Upper lobe of left lung (tissue), 6 donors: Measurements from ENCODE around the gene UBXN2A. TPM values are rescaled to one million over a fixed set of nuclear protein-coding genes. Genes with fewer than 3 reads are reported as not detected.
"Not testable (repeated sequence)": the region's sequence is repeated elsewhere in the genome, so short reads cannot be mapped to it uniquely, and the experiment has no call there.

Experiments used
- ATAC-seq, 2 donors: fragments of 200-7000 bp; cut with Tn5 transposase; one replicate each; pipeline ENCODE4 v1.9.1; 2022; ENCODE audit warnings: mild to moderate bottlenecking in 2 of 2, moderate library complexity in 2 of 2; ENCODE audit not compliant: low FRiP score in 2 of 2
- DNase-seq, 2 donors: peaks; one replicate each; pipeline ENCODE4 v3.0.0-alpha.2; 2019 to 2020
- H3K27ac ChIP-seq, 4 donors: fragments of 200-600 bp; sonication (generic); one replicate each; pipeline ENCODE4 v1.5.1; 2016 to 2019
- H3K27me3 ChIP-seq, 4 donors: fragments of 200-600 bp; sonication (generic); one replicate each; pipeline ENCODE4 v1.5.1; 2017 to 2019
- H3K36me3 ChIP-seq, 4 donors: fragments of 200-600 bp; sonication (generic); one replicate each; pipeline ENCODE4 v1.5.1; 2016 to 2019
- H3K4me1 ChIP-seq, 4 donors: fragments of 200-600 bp; sonication (generic); one replicate each; pipeline ENCODE4 v1.5.1; 2018 to 2019
- H3K4me3 ChIP-seq, 4 donors: fragments of 200-600 bp; sonication (generic); one replicate each; pipeline ENCODE4 v1.5.1; 2017 to 2019; ENCODE audit warnings: mild to moderate bottlenecking in 2 of 4, moderate library complexity in 1 of 4
- H3K9me3 ChIP-seq, 4 donors: fragments of 200-600 bp; sonication (generic); one replicate each; pipeline ENCODE4 v1.5.1; 2018 to 2019
- EP300 ChIP-seq, 4 donors: sonication (generic); formaldehyde crosslinking; IDR thresholded peaks; one replicate each; pipeline ENCODE4 v1.5.1; 2017; ENCODE audit warnings: antibody characterized with exemption in 4 of 4, control low read depth in 2 of 4
- POLR2A ChIP-seq, 4 donors: fragments of 450-650 bp; IDR thresholded peaks; one replicate each; pipeline ENCODE4 v1.5.1; 2016 to 2017; ENCODE audit warnings: antibody characterized with exemption in 4 of 4, mild to moderate bottlenecking in 2 of 4
- POLR2AphosphoS5 ChIP-seq, 2 donors: sonication (generic); formaldehyde crosslinking; IDR thresholded peaks; one replicate each; pipeline ENCODE4 v1.5.1; 2017; ENCODE audit warnings: antibody characterized with exemption in 2 of 2
- WGBS, 2 donors: methylation state at CpG; one replicate each; pipeline ENCODE4 v1.1.5; 2017 to 2018; 5-methylcytosine and 5-hydroxymethylcytosine counted together
- total RNA-seq, 6 donors: library from RNA; depleted of rRNA in 4 of 6; stranded (reverse); fragments of >200 nt in 4 of 6; gene quantifications; one replicate each; pipeline versions ENCODE4 v1.1.0 to v1.2.1, GENCODE V29; 2016 to 2021
- TF ChIP-seq, protein P1 (sequence below), 6 experiments: fragments of 450-650 bp in 4 of 6; fragments of 200-600 bp in 2 of 6; sonication (generic) in 2 of 6; IDR thresholded peaks; one replicate each; pipeline ENCODE4 v1.5.1; 2016 to 2019; ENCODE audit warnings: antibody characterized with exemption in 6 of 6
- donor health status: DM: no; HTN: no; CAD: no; lungs with moderate emphysema.
- donor health status: DM: no; HTN: yes; CAD: no; lungs with severe emphysema.

Gene UBXN2A
- total RNA-seq, 6 donors from 2014 or later, result 6.3 to 16.8 (median 10.5) TPM

DNA sequence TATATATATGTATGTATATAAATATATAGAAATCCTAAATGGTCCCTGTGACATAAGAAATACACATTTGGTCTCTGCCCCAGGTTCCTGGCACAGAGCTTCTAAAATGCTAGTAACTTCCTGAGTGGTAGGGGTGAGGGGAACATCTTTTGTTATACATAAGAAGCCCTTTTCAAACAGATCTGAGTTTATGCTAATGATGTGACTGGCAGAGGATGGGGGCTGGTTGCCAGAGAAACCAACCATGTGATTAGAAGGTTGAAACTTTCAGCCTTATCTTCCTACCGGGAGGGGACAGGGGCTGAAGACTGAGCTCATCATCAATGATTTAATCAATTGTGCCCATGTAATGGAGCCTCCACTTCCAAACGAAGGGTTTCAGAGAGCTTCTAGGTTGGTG, 86.0 kb downstream of the UBXN2A start:
- H3K36me3 ChIP-seq, result peaks cover 6 to 56% (median 26%) of the 10 kb centered on the region in 4 donors
- WGBS, 2 donors, result 72 to 78% methylated on average over 2 of the region's 2 CpGs

DNA sequence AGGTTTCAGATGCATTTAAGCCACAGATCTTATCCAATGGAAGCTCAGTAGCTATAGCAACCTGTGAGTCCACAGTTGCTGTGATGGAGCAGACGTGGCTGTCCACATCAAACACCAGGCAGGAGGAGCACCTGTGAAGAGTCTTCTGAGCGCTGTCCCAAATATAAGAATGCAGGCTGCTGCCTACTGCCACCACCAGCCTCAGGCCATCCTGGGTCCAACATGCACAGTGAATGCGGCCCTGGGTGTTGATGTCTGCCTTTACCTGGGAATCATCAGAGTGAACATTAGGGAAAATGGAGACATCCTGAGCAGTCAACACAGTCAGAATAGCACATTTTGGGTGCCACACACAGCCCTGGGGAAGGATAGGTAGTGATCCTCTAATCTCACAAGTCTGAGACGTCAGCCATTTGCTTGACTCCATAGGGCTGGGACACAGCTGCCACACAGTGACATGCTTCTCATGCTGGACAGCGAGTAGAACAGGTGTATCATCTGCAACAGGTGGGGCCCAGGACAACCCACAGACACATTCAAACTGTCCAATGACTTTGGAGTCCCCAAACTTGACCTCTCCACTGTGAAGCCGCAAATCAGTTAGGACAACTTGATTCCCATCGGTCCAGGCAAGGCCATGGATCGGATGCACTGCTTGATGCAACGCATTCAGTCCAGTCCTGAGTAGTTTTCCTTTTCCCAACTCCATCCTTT, 98.7 kb downstream of the UBXN2A start:
- ATAC-seq (no peak), DNase-seq (no peak)
- 95 to 96% methylated on average over 7 to 9 of the region's 9 CpGs for WGBS, 2 donors
- Histone ChIP-seq H3K4me3 (no peak overlapping the region), H3K36me3 (peaks cover 7 to 26% (median 16%) of the 10 kb centered on the region in 4 donors), H3K9me3 (no peaks in the 10 kb centered on the region), H3K27ac (no peak overlapping the region), H3K27me3 (no peaks in the 10 kb centered on the region), H3K4me1 (peaks cover 0 to 4% (median 0%) of the 10 kb centered on the region in 4 donors)
- TF ChIP-seq, protein P1, sequence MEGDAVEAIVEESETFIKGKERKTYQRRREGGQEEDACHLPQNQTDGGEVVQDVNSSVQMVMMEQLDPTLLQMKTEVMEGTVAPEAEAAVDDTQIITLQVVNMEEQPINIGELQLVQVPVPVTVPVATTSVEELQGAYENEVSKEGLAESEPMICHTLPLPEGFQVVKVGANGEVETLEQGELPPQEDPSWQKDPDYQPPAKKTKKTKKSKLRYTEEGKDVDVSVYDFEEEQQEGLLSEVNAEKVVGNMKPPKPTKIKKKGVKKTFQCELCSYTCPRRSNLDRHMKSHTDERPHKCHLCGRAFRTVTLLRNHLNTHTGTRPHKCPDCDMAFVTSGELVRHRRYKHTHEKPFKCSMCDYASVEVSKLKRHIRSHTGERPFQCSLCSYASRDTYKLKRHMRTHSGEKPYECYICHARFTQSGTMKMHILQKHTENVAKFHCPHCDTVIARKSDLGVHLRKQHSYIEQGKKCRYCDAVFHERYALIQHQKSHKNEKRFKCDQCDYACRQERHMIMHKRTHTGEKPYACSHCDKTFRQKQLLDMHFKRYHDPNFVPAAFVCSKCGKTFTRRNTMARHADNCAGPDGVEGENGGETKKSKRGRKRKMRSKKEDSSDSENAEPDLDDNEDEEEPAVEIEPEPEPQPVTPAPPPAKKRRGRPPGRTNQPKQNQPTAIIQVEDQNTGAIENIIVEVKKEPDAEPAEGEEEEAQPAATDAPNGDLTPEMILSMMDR (IDR thresholded peaks at IDR 0.05), result no peak
- TF ChIP-seq POLR2AphosphoS5 (IDR thresholded peaks at IDR 0.05), result no peak
- no peak for TF ChIP-seq EP300 (IDR thresholded peaks at IDR 0.05)
- TF ChIP-seq POLR2A (IDR thresholded peaks at IDR 0.05), result no peak

More for the DNA sequence above, 86.0 kb downstream of the UBXN2A start:
- H3K4me3 ChIP-seq, result no peak overlapping the region
- DNase-seq (no peak), ATAC-seq (no peak)
- TF ChIP-seq POLR2AphosphoS5 (IDR thresholded peaks at IDR 0.05), result no peak
- TF ChIP-seq EP300 (IDR thresholded peaks at IDR 0.05), result no peak
- no peak for TF ChIP-seq POLR2A (IDR thresholded peaks at IDR 0.05)
- TF ChIP-seq, protein P1 (IDR thresholded peaks at IDR 0.05), result no peak
- no peaks in the 10 kb centered on the region for H3K4me1 ChIP-seq
- H3K9me3 ChIP-seq, result no peaks in the 10 kb centered on the region
- no peaks in the 10 kb centered on the region for H3K27me3 ChIP-seq
- no peak overlapping the region for H3K27ac ChIP-seq

DNA sequence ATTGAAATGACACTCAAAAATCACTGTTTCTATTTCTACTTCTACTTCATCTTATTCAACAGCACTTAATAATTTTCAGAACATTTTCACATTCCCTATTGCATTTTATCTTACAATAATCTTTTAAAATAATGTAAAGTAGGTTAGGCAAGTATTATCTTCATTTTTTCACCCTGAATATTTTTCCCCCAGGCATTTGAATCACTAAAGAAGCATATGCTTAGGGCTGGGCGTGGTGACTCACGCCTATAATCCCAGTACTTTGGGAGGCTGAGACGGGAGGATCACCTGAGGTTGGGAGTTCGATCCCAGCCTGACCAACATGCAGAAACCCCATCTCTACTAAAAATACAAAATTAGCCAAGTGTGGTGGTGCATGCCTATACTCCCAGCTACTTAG, 100.2 kb downstream of the UBXN2A start:
- WGBS, 2 donors, result 100% methylated on average over 4 of the region's 4 CpGs

DNA sequence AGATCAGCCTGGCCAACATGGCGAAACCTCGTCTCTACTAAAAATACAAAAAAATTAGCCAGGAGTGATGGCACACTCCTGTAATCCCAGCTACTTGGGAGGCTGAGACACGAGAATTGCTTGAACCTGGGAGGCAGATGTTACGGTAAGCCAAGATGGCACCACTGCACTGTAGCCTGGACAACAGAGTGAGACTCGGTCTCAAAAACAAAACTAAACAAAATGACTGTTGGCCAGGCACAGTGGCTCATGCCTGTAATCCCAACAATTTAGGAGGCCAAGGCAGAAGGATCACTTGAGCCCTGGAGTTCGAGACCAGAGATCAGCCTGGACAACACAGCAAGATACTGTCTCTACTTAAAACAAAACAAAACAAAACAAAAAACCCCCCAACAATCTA, 102.9 kb downstream of the UBXN2A start:
- not testable (repeated sequence) for ATAC-seq, DNase-seq, H3K27ac ChIP-seq, H3K9me3 ChIP-seq, H3K27me3 ChIP-seq, H3K4me3 ChIP-seq
- Histone ChIP-seq H3K4me1 (peaks cover 11 to 18% (median 13%) of the 10 kb centered on the region in 4 donors), H3K36me3 (peaks cover 0 to 13% (median 10%) of the 10 kb centered on the region in 4 donors)
- 87 to 96% methylated on average over 6 of the region's 6 CpGs for WGBS, 2 donors

More for the DNA sequence above, 100.2 kb downstream of the UBXN2A start:
- DNase-seq (no peak), ATAC-seq (no peak)
- Histone ChIP-seq H3K4me1 (peaks cover 0 to 4% (median 0%) of the 10 kb centered on the region in 4 donors), H3K36me3 (peaks cover 7 to 26% (median 16%) of the 10 kb centered on the region in 4 donors), H3K27me3 (no peaks in the 10 kb centered on the region), H3K27ac (no peak overlapping the region), H3K4me3 (no peak overlapping the region), H3K9me3 (no peaks in the 10 kb centered on the region)
- TF ChIP-seq, protein P1 (IDR thresholded peaks at IDR 0.05), result no peak
- TF ChIP-seq EP300 (IDR thresholded peaks at IDR 0.05) (no peak), POLR2AphosphoS5 (IDR thresholded peaks at IDR 0.05) (no peak), POLR2A (IDR thresholded peaks at IDR 0.05) (no peak)

DNA sequence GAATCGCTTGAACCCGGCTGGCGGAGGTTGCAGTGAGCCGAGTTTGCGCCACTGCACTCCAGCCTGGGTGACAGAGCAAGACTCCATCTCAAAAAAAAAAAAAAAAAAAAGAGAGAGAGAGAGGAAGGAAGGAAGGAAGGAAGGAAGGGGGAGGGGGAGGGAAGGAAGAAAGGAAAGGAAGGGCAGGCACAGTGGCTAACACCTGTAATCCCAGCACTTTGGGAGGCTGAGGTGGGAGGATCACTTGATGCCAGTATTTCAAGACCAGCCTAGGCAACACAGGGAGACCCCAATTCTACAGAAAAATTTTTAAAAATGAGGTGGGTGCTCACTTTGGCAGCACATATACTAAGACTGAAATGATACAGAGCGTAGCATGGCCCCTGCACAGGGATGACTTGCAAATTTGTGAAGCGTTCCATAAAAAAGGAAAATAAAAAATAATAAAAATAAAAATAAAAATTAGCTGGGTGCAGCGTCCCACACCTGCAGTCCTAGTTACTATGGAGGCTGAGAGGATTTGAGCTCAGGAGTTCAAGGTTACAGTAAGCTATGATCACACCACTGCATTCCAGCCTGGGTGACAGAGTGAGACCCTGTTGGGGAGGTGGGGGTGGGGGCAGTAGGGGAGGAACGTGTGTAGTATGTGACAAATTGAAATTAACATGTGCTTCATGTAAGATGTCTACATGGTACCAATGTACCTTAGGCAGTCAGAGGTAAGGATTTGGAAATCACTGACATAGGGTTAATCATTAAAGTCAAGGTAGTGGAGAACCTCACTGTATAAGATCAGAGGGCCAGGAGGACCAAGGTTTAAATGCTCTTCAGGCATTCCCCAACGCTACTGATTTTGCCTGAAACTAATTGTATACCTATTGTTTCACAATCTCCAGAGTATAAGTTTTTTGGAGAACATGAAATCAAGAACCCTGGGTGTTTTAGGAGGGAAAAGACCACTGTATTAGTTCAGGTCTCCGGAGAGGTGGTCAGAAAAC, 105.5 kb downstream of the UBXN2A start:
- 82 to 83% methylated on average over 11 of the region's 11 CpGs for WGBS, 2 donors
- Histone ChIP-seq H3K27ac (no peak overlapping the region), H3K9me3 (no peaks in the 10 kb centered on the region), H3K36me3 (no peaks in the 10 kb centered on the region), H3K4me3 (peak overlapping the region in 1 of 4 donors; percentile 96), H3K4me1 (peaks cover 16 to 42% (median 22%) of the 10 kb centered on the region in 4 donors), H3K27me3 (no peaks in the 10 kb centered on the region)
- ATAC-seq (no peak), DNase-seq (no peak)
- TF ChIP-seq, protein P1 (IDR thresholded peaks at IDR 0.05), result no peak
- no peak for TF ChIP-seq POLR2A (IDR thresholded peaks at IDR 0.05)
- TF ChIP-seq EP300 (IDR thresholded peaks at IDR 0.05), result no peak
- TF ChIP-seq POLR2AphosphoS5 (IDR thresholded peaks at IDR 0.05), result no peak
